Measurements from ENCODE around the gene ZNF587.
A peak's percentile ranks its signal among the peaks of the same experiment; 100 is the strongest.
"Not testable (repeated sequence)": the region's sequence is repeated elsewhere in the genome, so short reads cannot be mapped to it uniquely, and the experiment has no call there.

ZNF587 gene

DNA sequence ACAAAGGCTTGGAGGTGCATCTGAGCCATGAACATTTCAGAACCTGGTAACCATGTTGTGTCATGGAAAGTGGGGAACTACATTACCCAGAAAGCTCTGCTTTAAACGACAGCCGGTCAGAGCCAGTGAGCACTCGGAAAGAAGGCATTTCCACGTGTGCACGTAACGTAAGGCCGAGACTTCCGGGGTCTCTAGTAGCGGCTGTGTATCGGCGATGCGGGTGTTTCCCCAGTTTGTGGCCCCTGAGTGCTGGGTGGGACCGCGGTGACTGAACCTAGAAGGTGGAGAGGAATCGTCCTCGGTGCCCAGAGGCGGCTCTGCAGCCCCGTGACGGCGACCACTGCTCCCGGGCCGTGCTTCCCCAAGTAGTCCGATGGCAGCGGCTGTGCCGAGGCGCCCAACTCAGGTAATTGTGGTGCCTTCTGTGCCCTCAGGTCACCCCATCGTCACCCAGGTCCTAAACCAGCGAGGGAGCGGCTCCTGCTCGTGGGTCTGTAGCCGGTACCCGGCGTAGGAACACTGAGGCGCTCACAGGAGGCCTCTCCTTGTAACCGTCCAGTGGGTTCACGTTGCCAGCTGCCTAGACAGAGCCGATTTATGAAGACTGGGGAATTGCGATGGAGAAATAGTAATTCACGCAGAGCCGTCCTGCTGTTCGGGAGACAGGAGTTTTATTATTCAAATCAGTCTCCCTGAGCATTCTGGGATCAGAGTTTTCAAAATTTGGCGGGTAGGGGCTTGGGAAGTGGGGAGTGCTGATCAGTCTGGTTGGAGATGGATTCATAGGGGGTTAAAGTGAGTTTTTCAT lies at the start of gene ZNF587:
Gene ZNF587, plus strand, starts transcription at position 194 of the 808 bp plus-strand sequence. Its CDS starts 180 bp downstream, at position 374.
- peak; percentile 69 for DNase-seq

- DNase-seq, result no peak
These were observed 49.0 kb upstream of the ZNF587 start for GRCh38 chr19:57800696-57801095.

DNA sequence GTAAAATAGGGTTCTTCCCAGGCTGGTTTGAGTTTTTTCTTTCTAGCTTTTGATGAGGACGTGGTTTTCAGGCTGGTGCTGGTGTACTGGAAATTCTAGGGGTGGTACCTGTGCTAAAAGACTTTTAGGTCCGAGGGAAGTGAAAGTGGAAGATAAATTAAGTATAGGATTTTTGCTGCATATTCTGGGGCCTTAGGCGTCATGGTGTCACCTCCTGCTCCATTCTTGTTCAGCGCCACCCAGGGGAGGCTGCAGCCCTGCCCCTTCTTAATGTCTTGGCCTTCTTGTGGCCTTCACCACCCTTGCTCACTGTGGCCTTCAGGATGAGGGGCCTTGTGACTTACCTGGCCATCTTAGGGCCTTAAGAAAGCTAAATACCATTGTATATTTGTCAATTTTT lies 47.4 kb upstream of the ZNF587 start:
- DNase-seq, result no peak

DNA sequence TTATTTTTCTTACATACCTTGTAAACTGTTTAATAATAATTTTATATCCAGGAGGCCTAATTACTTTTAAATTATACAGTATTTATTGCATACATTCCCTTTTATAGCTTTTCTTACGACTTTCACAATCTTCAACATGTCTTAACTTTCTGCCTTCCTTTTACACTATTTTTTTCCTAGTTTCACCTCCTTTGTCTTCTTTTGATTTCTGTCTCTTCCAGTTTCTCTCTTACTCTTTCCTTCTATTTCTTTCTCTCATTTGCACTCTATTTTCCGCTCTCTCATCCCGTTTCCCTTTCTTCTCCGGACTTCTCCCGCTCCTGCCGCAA lies 46.4 kb upstream of the ZNF587 start:
- DNase-seq, result no peak

- no peak for DNase-seq
These were observed 45.9 kb upstream of the ZNF587 start for GRCh38 chr19:57803594-57804325.

DNA sequence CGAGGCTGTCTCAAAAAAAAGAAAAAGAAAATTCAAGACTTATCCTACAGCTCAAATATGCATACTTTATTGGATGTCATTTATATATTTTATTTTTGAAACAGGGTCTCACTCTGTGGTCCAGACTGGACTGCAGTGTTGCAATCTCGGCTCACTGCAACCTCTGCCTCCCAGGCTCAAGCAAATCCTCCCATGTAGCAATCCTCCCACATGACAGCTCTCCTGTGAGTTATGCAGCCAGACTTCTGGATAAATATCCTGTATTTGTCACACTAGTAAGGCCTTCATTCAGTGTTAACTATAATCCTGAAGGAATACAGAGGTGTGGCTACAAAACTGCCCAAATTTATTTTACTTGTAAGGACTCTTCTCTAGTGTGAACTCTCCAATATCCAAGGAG lies 42.1 kb upstream of the ZNF587 start:
- DNase-seq, result no peak

- DNase-seq, result not testable (repeated sequence)
These were observed 39.0 kb upstream of the ZNF587 start for GRCh38 chr19:57810410-57811295.

GRCh38 chr19:57812226-57812625 lies 37.4 kb upstream of the ZNF587 start:
- DNase-seq, result no peak

GRCh38 chr19:57812975-57813820 lies 36.5 kb upstream of the ZNF587 start:
- DNase-seq, result not testable (repeated sequence)

GRCh38 chr19:57813919-57814504 lies 35.6 kb upstream of the ZNF587 start:
- DNase-seq, result no peak

GRCh38 chr19:57814505-57815246 lies 35.0 kb upstream of the ZNF587 start, which contains the start of gene ZNF552:
Gene ZNF552, minus strand, starts transcription at chr19:57814913. Its CDS starts 170 bp downstream, at chr19:57814743.
- DNase-seq, result peak; percentile 58

DNA sequence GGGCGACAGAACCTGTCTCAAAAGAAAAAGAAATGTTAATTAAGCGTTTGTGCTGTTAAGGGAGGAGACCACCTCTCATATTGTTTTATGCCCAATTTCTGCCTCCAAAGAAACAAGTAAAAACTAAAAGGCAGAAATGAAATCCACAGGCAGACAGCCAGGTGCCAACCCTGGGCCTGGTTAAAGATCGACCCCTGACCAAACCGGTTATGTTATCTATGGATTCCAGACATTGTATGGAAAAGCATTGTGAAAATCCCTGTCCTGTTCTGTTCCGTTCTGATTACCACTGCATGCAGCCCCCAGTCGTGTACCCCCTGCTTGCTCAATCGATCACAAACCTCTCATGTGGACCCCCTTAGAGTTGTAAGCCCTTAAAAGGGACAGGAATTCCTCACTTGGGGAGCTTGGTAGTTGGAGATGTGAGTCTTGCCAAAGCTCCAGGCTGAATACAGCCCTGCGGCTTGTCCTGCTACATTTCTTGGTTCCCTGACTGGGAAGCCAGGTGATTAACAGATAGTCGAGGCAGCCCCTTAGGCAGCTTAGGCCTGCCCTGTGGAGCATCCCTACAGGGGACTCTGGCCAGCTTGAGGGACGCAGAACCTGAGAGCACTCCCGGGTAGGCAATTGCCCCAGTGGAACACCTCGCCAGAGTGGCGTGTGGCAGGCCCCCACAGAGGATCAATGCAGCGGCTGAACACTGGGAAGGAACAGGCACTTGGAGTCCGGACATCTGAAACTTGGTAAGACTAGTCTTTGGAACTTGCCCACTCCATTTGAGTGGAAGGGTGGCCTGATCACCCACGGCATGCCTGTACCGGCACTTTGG lies 34.2 kb upstream of the ZNF587 start:
- DNase-seq, result no peak

GRCh38 chr19:57816652-57817051 lies 33.0 kb upstream of the ZNF587 start:
- no peak for DNase-seq

DNA sequence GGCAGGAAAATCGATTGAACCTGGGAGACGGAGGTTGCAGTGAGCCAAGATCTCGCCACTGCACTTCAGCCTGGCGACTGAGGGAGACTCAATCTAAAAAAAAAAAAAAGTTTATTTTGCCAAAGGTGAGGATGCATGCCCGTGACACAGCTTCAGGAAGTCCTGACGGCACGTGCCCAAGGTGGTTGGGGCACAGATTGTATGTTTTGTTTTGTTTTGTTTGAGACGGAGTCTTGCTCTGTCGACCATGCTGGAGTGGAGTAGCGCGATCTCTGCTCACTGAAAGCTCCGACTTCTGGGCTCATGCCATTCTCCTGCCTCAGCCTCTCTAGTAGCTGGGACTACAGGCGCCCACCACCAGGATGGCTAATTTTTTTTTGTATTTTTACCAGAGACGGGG lies 31.7 kb upstream of the ZNF587 start:
- no peak for DNase-seq

DNA sequence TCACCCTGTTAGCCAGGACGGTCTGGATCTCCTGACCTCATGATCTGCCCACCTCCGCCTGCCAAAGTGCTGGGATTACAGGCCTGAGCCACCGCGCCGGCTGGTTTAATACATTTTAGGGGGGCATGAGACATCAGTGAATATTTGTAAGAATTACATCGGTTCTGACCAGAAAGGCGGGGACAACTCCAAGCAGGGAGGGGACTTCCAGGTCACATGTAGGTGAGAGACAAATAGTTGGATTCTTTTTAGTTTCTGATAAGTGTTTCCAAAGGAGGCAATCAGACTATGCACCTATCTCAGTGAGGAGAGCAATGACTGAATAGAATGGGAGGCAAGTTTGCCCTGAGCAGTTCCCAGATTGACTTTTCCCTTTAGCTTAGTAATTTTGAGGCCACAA lies 31.3 kb upstream of the ZNF587 start:
- no peak for DNase-seq

DNA sequence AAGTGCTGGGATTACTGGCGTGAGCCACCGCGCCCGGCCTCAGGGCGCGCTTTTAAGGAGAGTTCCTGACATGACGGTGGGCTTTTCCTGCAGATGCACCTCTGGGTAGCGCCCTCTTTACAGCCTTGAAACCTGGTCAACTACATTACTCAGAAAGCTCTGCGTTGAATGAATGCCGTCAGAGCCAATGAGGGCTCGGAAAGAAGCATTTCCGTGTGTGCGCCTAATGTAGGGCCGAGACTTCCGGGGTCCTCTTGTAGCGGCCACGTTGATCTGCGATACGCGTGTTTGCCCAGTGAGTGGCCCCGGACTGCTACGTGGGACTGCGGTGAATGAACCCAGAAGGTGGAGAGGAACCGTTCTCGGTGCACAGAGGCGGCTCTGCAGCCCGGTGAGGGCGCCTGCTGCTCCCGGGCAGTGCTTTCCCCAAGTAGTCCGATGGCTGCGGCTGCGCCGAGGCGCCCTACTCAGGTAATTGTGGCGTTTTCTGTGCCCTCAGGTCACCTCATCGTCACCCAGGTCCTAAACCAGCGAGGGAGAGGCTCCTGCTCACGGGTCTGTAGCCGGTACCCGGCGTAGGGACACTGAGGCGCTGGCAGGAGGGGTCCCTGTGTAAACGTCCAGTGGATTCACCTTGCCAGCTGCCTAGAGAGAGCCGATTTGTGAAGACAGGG lies 30.0 kb upstream of the ZNF587 start:
- peak; percentile 65 for DNase-seq

GRCh38 chr19:57820599-57820998 lies 29.1 kb upstream of the ZNF587 start:
- DNase-seq, result no peak

DNA sequence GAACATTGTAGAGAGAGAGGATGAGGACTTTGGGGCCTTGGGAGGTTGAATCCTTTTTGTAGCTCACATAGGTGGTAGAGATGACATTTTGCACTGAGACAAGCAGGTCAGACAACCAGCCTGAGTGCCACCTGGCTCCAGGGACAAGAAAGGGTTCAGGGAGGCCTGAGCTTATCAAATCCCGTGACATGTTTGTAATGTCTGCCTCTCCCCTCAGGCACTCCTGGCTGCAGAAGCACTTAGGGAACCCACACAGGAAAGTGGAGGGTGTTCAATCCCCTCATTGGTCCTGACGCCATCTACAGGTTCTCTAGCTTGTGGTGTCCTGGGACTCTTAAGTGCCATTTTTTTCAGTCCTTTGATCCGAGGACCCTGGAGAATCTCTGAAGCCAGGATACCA lies 28.6 kb upstream of the ZNF587 start:
- DNase-seq, result not testable (repeated sequence)

DNA sequence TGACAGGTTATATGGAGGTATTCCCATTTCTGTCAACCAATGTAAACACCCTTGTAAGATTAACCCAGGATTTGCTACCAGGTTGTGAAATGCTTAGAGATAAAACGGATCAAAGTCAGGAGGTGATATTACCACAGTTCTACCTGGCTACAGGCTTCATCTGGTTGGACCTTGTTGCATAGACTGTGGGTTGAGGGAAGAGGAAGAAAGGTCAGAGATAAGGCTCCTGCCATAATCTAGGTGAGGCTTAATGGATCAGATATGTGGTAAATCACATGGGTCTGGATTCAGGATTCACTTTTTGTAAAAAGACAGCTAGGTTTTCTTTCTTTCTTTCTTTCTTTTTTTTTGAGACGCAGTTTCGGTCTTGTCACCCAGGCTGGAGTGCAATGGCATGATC lies 28.2 kb upstream of the ZNF587 start:
- not testable (repeated sequence) for DNase-seq

DNA sequence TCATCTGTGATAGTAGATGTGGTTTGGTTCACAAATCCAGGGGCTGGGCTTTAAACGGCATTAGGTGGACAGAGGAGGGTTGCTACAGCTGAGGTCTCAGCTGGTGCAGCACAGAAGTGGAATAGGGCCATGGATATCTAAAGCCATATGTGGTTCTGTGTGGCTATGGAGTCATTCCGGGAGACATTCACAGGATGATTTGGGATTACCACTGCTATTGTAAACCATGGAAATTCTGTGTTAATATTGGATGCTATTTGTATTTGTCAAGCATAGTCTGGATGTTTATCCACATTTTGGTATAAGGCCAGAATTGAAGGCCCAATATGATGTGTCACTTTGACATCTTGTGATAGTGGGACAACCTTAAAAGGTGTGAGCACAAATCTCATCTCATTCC lies 26.5 kb upstream of the ZNF587 start:
- DNase-seq, result not testable (repeated sequence)
